ENCODE data around the gene IFNAR1. TPM values are rescaled to one million over a fixed set of nuclear protein-coding genes. Genes with fewer than 3 reads are reported as not detected.
A peak's percentile ranks its signal among the peaks of the same experiment; 100 is the strongest.

IFNAR1 gene
- total RNA-seq, 4 donors from 2014 or later, result 17.0 to 19.4 (median 19.0) TPM

DNA sequence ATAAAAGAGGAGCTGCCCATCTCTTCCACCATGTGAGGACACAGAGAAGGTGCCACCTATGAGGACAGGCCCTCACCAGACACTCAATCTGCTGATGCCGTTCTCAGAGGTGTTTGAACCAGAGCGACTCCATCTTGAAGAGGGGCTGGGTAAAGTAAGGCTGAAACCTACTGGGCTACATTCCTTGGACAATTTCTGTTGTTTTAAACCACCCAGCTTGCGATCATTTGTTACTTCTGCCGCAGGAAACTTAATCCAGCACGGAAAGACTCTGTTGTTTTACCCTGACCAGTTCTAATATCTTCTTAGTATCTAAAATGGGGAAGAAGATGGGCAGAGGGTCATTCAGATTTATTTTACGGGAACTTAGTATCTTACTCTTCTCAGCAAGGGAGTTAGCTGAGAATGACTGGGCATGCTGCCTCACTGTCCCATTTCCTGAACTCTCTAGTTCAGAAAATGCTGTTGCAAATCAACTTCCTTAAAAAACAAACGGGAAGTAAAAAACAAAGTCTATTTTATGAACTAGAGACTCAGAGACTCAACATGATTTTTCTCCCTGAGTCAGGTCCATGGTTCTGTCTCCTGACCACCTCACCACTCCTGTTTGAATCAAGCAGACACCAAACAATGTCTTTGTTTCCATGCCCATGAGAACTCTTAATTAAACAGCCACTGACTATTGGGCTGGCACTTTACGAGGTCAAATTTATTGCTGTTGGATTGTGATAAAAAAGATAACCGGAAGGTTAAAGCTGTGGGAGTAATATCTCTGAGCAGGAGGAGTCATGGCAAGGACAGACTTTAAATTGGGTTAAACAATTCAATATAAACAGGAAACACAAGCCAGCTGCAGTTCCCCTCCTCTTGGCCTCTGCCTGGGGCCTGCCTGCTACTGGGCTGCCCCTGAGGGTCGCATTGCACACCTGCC, 23.8 kb upstream of the IFNAR1 start:
- no peak overlapping the region for H3K4me3 ChIP-seq (ENCODE audit: low read depth, poor library complexity, severe bottlenecking)
- intact Hi-C loops (cut with DNase I; ENCODE audit: low total_unique reads), result no loop called here
- TF ChIP-seq, protein P1, sequence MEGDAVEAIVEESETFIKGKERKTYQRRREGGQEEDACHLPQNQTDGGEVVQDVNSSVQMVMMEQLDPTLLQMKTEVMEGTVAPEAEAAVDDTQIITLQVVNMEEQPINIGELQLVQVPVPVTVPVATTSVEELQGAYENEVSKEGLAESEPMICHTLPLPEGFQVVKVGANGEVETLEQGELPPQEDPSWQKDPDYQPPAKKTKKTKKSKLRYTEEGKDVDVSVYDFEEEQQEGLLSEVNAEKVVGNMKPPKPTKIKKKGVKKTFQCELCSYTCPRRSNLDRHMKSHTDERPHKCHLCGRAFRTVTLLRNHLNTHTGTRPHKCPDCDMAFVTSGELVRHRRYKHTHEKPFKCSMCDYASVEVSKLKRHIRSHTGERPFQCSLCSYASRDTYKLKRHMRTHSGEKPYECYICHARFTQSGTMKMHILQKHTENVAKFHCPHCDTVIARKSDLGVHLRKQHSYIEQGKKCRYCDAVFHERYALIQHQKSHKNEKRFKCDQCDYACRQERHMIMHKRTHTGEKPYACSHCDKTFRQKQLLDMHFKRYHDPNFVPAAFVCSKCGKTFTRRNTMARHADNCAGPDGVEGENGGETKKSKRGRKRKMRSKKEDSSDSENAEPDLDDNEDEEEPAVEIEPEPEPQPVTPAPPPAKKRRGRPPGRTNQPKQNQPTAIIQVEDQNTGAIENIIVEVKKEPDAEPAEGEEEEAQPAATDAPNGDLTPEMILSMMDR (IDR thresholded peaks at IDR 0.05), result no peak
- TF ChIP-seq POLR2A (IDR thresholded peaks at IDR 0.05), result no peak
- DNase-seq (ENCODE audit: low spot score in 2 of 2), result peak in 1 of 2 donors; percentile 78
- WGBS, 2 donors, result 54 to 58% methylated on average over 10 of the region's 10 CpGs

DNA sequence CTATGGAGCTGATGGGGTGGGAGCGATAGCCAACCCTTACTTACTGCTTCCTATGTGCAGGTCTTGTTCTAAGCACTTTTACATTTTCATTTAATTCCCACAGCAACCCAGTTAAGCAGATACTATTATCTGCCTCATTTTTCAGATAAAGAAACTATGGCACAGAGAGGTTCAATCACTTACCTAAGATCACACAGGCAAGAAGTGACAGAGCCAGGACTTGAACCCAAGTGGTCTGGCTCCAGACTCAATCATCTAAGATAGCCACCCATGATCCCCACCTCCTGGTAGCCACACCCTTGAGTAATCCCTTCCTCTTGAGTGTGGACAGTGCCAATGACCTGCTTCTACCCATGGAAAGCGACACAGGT, 23.2 kb upstream of the IFNAR1 start:
- DNase-seq (ENCODE audit: low spot score in 2 of 2), result no peak
- 79 to 85% methylated on average over 2 of the region's 2 CpGs for WGBS, 2 donors
- TF ChIP-seq, protein P1 (IDR thresholded peaks at IDR 0.05), result no peak
- no peak for TF ChIP-seq POLR2A (IDR thresholded peaks at IDR 0.05)
- no peak overlapping the region for H3K4me3 ChIP-seq (ENCODE audit: low read depth, poor library complexity, severe bottlenecking)
- intact Hi-C loops (cut with DNase I; ENCODE audit: low total_unique reads), result no loop called here

DNA sequence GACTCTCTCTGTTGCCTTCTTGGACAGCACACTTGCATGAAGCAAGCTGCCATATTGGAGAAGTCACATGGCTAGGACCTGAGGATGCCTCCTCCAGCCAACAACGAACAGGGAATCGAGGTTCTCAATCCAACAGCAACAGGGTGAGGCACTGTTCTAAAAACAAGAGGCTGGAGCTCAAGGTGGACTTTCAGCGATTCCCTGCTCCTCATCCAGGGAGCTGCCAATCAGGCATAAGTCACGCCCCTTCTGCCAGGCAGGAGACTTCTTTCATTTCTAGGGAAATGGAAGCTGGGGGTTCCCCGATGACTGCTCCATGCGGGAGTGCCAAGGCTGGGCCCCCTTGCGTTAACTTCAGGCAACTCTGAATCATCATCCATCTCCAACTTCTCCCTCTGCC, 22.7 kb upstream of the IFNAR1 start:
- WGBS, 2 donors, result 62 to 75% methylated on average over 7 of the region's 7 CpGs
- intact Hi-C loops (cut with DNase I; ENCODE audit: low total_unique reads), result no loop called here
- TF ChIP-seq, protein P1 (IDR thresholded peaks at IDR 0.05), result no peak
- no peak for TF ChIP-seq POLR2A (IDR thresholded peaks at IDR 0.05)
- DNase-seq (ENCODE audit: low spot score in 2 of 2), result peak in 1 of 2 donors; percentile 73
- H3K4me3 ChIP-seq (ENCODE audit: low read depth, poor library complexity, severe bottlenecking), result no peak overlapping the region

DNA sequence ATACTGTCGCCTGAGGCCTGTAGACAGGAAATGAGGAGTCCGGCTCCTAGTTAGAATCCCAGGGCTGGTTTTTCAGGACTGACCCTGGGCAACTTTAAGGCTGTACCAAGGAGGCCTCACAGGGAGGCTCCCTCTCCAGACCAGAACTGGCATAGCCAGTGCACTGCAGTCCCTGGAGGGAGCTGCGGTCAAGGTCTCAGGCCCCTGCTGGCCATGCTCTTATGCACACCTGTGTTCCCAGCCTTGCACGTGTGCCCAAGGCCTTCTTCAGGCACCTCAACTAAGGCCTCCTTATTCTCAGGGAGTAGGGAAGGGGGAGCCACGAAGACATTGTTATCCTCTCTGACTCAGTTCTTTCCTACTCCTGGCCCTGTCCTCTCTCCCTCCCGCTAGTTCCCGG, 22.0 kb upstream of the IFNAR1 start:
- no peak for TF ChIP-seq POLR2A (IDR thresholded peaks at IDR 0.05)
- TF ChIP-seq, protein P1 (IDR thresholded peaks at IDR 0.05), result no peak
- WGBS, 2 donors, result 95 to 96% methylated on average over 7 of the region's 7 CpGs
- DNase-seq (ENCODE audit: low spot score in 2 of 2), result peak in 1 of 2 donors; percentile 52
- H3K4me3 ChIP-seq (ENCODE audit: low read depth, poor library complexity, severe bottlenecking), result no peak overlapping the region
- intact Hi-C loops (cut with DNase I; ENCODE audit: low total_unique reads), result no loop called here

DNA sequence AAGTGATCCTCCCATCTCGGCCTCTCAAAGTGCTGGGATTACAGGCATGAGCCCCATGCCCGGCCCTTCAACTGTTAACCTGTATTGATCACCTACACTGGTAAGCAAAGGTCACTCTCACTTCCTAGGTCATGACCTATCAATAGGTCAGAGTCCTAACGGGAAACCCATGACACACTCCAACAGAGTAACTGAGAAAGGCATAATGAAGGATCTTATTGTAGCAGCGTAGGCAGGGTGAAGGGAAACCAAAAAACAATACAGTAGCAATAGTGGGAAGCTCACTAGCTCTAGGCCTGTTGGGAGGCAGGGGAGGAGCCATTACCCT, 19.5 kb upstream of the IFNAR1 start:
- TF ChIP-seq, protein P1 (IDR thresholded peaks at IDR 0.05), result no peak
- no peak for TF ChIP-seq POLR2A (IDR thresholded peaks at IDR 0.05)
- intact Hi-C loops (cut with DNase I; ENCODE audit: low total_unique reads), result no loop called here
- DNase-seq (ENCODE audit: low spot score in 2 of 2), result peak in 1 of 2 donors; percentile 42
- H3K4me3 ChIP-seq (ENCODE audit: low read depth, poor library complexity, severe bottlenecking), result no peak overlapping the region
- WGBS, 2 donors, result 95 to 98% methylated on average over 4 of the region's 4 CpGs
